ES-I3 (cell line): ENCODE data around the gene HLX.

Experiments used
- H3K36me3 ChIP-seq: 2 replicates; pipeline ENCODE4 v1.6.1; 2013; ENCODE audit warnings: mild to moderate bottlenecking, low read length, control low read depth, moderate library complexity; ENCODE audit not compliant: insufficient read depth
- H3K4me1 ChIP-seq: 2 replicates; pipeline ENCODE4 v1.6.1; 2013; ENCODE audit warnings: mild to moderate bottlenecking, control low read depth, low read length; ENCODE audit not compliant: insufficient read depth
- H3K9ac ChIP-seq: 2 replicates; pipeline ENCODE4 v1.6.1; 2013; ENCODE audit warnings: low read depth, mild to moderate bottlenecking, low read length, moderate library complexity
- H3K9me3 ChIP-seq: 2 replicates; pipeline ENCODE4 v1.6.1; 2013; ENCODE audit warnings: mild to moderate bottlenecking, low read length, moderate library complexity; ENCODE audit not compliant: control insufficient read depth, insufficient read depth

HLX gene

GRCh38 chr1:220887520-220888416 lies 8.5 kb downstream of the HLX start:
- Histone ChIP-seq H3K9me3 (no peaks in the 10 kb centered on the region; the same call in 1 of the 2 replicates), H3K4me1 (no peaks in the 10 kb centered on the region; the same call in 1 of the 2 replicates), H3K9ac (no peak overlapping the region; the same call in 1 of the 2 replicates), H3K36me3 (no peaks in the 10 kb centered on the region)

- H3K9me3 ChIP-seq: no peaks in the 10 kb centered on the region; the same call in 1 of the 2 replicates
- H3K9ac ChIP-seq: no peak overlapping the region
- peaks cover 4% of the 10 kb centered on the region; the same call in 1 of the 2 replicates for H3K4me1 ChIP-seq
- no peaks in the 10 kb centered on the region for H3K36me3 ChIP-seq
Measured at GRCh38 chr1:220888417-220888986, 9.3 kb downstream of the HLX start.

GRCh38 chr1:220889333-220889732 lies 10.1 kb downstream of the HLX start:
- Histone ChIP-seq H3K9ac (no peak overlapping the region), H3K36me3 (no peaks in the 10 kb centered on the region), H3K9me3 (no peaks in the 10 kb centered on the region; the same call in 1 of the 2 replicates), H3K4me1 (peaks cover 8% of the 10 kb centered on the region; the same call in 1 of the 2 replicates)

GRCh38 chr1:220889848-220890287 lies 10.6 kb downstream of the HLX start:
- no peak overlapping the region for H3K9ac ChIP-seq
- H3K36me3 ChIP-seq: no peaks in the 10 kb centered on the region
- H3K9me3 ChIP-seq: no peaks in the 10 kb centered on the region; the same call in 1 of the 2 replicates
- peaks cover 9% of the 10 kb centered on the region; the same call in 1 of the 2 replicates for H3K4me1 ChIP-seq

- Histone ChIP-seq H3K4me1 (peaks cover 12% of the 10 kb centered on the region; the same call in 1 of the 2 replicates), H3K9me3 (no peaks in the 10 kb centered on the region; the same call in 1 of the 2 replicates), H3K36me3 (no peaks in the 10 kb centered on the region), H3K9ac (no peak overlapping the region)
Measured at GRCh38 chr1:220890602-220891001, 11.4 kb downstream of the HLX start.

GRCh38 chr1:220891224-220892085 lies 12.2 kb downstream of the HLX start:
- no peak overlapping the region; the same call in 1 of the 2 replicates for H3K9ac ChIP-seq
- peaks cover 21% of the 10 kb centered on the region; the same call in 1 of the 2 replicates for H3K4me1 ChIP-seq
- no peaks in the 10 kb centered on the region; the same call in 1 of the 2 replicates for H3K9me3 ChIP-seq
- H3K36me3 ChIP-seq: no peaks in the 10 kb centered on the region

GRCh38 chr1:220892086-220892376 lies 12.8 kb downstream of the HLX start:
- peaks cover 21% of the 10 kb centered on the region; the same call in 1 of the 2 replicates for H3K4me1 ChIP-seq
- no peaks in the 10 kb centered on the region for H3K36me3 ChIP-seq
- no peak overlapping the region; the same call in 1 of the 2 replicates for H3K9ac ChIP-seq
- H3K9me3 ChIP-seq: no peaks in the 10 kb centered on the region; the same call in 1 of the 2 replicates

- Histone ChIP-seq H3K9me3 (no peaks in the 10 kb centered on the region; the same call in 1 of the 2 replicates), H3K36me3 (no peaks in the 10 kb centered on the region), H3K4me1 (peaks cover 21% of the 10 kb centered on the region; the same call in 1 of the 2 replicates), H3K9ac (no peak overlapping the region)
Measured at GRCh38 chr1:220892997-220893700, 13.9 kb downstream of the HLX start.

- Histone ChIP-seq H3K4me1 (peaks cover 21% of the 10 kb centered on the region; the same call in 1 of the 2 replicates), H3K36me3 (no peaks in the 10 kb centered on the region), H3K9me3 (no peaks in the 10 kb centered on the region; the same call in 1 of the 2 replicates), H3K9ac (peak overlapping the region; percentile 47; the same call in 1 of the 2 replicates)
Measured at GRCh38 chr1:220893701-220894024, 14.4 kb downstream of the HLX start.

- peak overlapping the region; percentile 47; the same call in 1 of the 2 replicates for H3K9ac ChIP-seq
- no peaks in the 10 kb centered on the region; the same call in 1 of the 2 replicates for H3K9me3 ChIP-seq
- no peaks in the 10 kb centered on the region for H3K36me3 ChIP-seq
- H3K4me1 ChIP-seq: peaks cover 21% of the 10 kb centered on the region; the same call in 1 of the 2 replicates
Measured at GRCh38 chr1:220894025-220894923, 15.0 kb downstream of the HLX start.

- Histone ChIP-seq H3K9ac (peak overlapping the region; percentile 47; the same call in 1 of the 2 replicates), H3K9me3 (no peaks in the 10 kb centered on the region; the same call in 1 of the 2 replicates), H3K4me1 (peaks cover 21% of the 10 kb centered on the region; the same call in 1 of the 2 replicates), H3K36me3 (no peaks in the 10 kb centered on the region)
Measured at GRCh38 chr1:220894924-220895256, 15.6 kb downstream of the HLX start.

GRCh38 chr1:220895412-220895946 lies 16.2 kb downstream of the HLX start:
- peak overlapping the region; percentile 27; the same call in 1 of the 2 replicates for H3K9ac ChIP-seq
- H3K9me3 ChIP-seq: no peaks in the 10 kb centered on the region; the same call in 1 of the 2 replicates
- peaks cover 21% of the 10 kb centered on the region; the same call in 1 of the 2 replicates for H3K4me1 ChIP-seq
- no peaks in the 10 kb centered on the region for H3K36me3 ChIP-seq
